CD4-positive, alpha-beta T cell treated with Interleukin-15 for 4 hours (primary cell): ENCODE data around the gene CD200R1.
"Not testable (repeated sequence)": the region's sequence is repeated elsewhere in the genome, so short reads cannot be mapped to it uniquely, and the experiment has no call there.

Source experiments
- DNase-seq: peaks from one replicate; pipeline ENCODE4 v3.0.0-alpha.2; 2020; ENCODE audit warnings: low spot score

Gene CD200R1

GRCh38 chr3:112973325-112974177 lies 1.4 kb downstream of the CD200R1 start:
- DNase-seq, result peak; percentile 46

- DNase-seq, result no peak
Observed at GRCh38 chr3:112972158-112972557, 2.7 kb downstream of the CD200R1 start.

- no peak for DNase-seq
Observed at GRCh38 chr3:112967828-112968227, 7.1 kb downstream of the CD200R1 start.

- no peak for DNase-seq
Observed at GRCh38 chr3:112967425-112967824, 7.5 kb downstream of the CD200R1 start.

- no peak for DNase-seq
Observed at GRCh38 chr3:112966633-112967032, 8.3 kb downstream of the CD200R1 start.

- no peak for DNase-seq
Observed at GRCh38 chr3:112965656-112966055, 9.2 kb downstream of the CD200R1 start.

GRCh38 chr3:112963683-112964082 lies 11.2 kb downstream of the CD200R1 start:
- no peak for DNase-seq

- DNase-seq, result no peak
Observed at GRCh38 chr3:112958811-112959560, 15.9 kb downstream of the CD200R1 start.

- DNase-seq, result no peak
Observed at GRCh38 chr3:112956351-112956750, 18.6 kb downstream of the CD200R1 start.

- no peak for DNase-seq
Observed at GRCh38 chr3:112948346-112948838, 26.5 kb downstream of the CD200R1 start.

GRCh38 chr3:112931736-112932521 lies 43.0 kb downstream of the CD200R1 start:
- DNase-seq, result no peak

GRCh38 chr3:112930771-112931170 lies 44.1 kb downstream of the CD200R1 start:
- no peak for DNase-seq

- no peak for DNase-seq
Observed at GRCh38 chr3:112925969-112926368, 48.9 kb downstream of the CD200R1 start.

GRCh38 chr3:112925560-112925959 lies 49.3 kb downstream of the CD200R1 start:
- no peak for DNase-seq

GRCh38 chr3:112919541-112919940 lies 55.4 kb downstream of the CD200R1 start:
- not testable (repeated sequence) for DNase-seq

GRCh38 chr3:112908252-112908651 lies 66.7 kb downstream of the CD200R1 start:
- DNase-seq, result no peak

GRCh38 chr3:112904786-112905185 lies 70.1 kb downstream of the CD200R1 start:
- DNase-seq, result no peak

- DNase-seq, result no peak
Observed at GRCh38 chr3:112900113-112900512, 74.8 kb downstream of the CD200R1 start.

GRCh38 chr3:112897791-112898190 lies 77.1 kb downstream of the CD200R1 start:
- no peak for DNase-seq

GRCh38 chr3:112894258-112894657 lies 80.6 kb downstream of the CD200R1 start:
- no peak for DNase-seq

GRCh38 chr3:112889357-112889756 lies 85.5 kb downstream of the CD200R1 start:
- DNase-seq, result no peak

GRCh38 chr3:112888381-112889085 lies 86.4 kb downstream of the CD200R1 start:
- no peak for DNase-seq
